ENCODE data around the gene TSFM. TPM values are rescaled to one million over a fixed set of nuclear protein-coding genes. Genes with fewer than 3 reads are reported as not detected.

TSFM gene
- total and polyA plus RNA-seq, 9 of the 15 experiments (the other 6 are each of a cell fraction or from before 2014, with no cell fraction given): 44.6 to 198 (median 60.2) TPM

- TF ChIP-seq ELK1 (CRISPR knock-in tag; IDR thresholded peaks at IDR 0.05): no peak
- TF ChIP-seq STAT5A (IDR thresholded peaks at IDR 0.05; ENCODE audit: borderline replicate concordance, low read length): no peak
- TF ChIP-seq MEF2A (IDR thresholded peaks at IDR 0.05; ENCODE audit: control insufficient read depth, low read depth, low read length): no peak
- 0 out of 4 replicates have a peak, but pooled peaks of 1 of the 2 experiments have one; percentile 24 for TF ChIP-seq ZNF318 (IDR thresholded peaks at IDR 0.05; ENCODE audit: borderline replicate concordance in 1 of 2, low read depth in 1 of 2)
- TF ChIP-seq HEY1 (CRISPR knock-in tag; IDR thresholded peaks at IDR 0.05; ENCODE audit: borderline replicate concordance): no peak
- TF ChIP-seq PCBP1 (IDR thresholded peaks at IDR 0.05; ENCODE audit: low read depth, low read length, poor library complexity, severe bottlenecking): no peak
- peak; percentile 95 for TF ChIP-seq NBN (IDR thresholded peaks at IDR 0.05; ENCODE audit: low read depth)
- TF ChIP-seq RCOR1 (IDR thresholded peaks at IDR 0.05; ENCODE audit: borderline replicate concordance in 1 of 2, low read depth in 2 of 2, low read length in 2 of 2): peak in 1 of 2 experiments; percentile 82; a peak in 2 of 4 replicates
- no peak for TF ChIP-seq ZNF12 (CRISPR knock-in tag; IDR thresholded peaks at IDR 0.05)
- peak; percentile 87 for TF ChIP-seq CEBPG (CRISPR knock-in tag; IDR thresholded peaks at IDR 0.05)
- TF ChIP-seq CEBPG (tag; conservative IDR thresholded peaks at IDR 0.05 in 1 of 2, IDR thresholded peaks at IDR 0.05 in 1 of 2): peak; percentile 98
- TF ChIP-seq ZNF77 (CRISPR knock-in tag; IDR thresholded peaks at IDR 0.05): no peak
- TF ChIP-seq ZFX (CRISPR knock-in tag; IDR thresholded peaks at IDR 0.05): 0 out of 2 replicates have a peak, but pooled peaks have one; percentile 52
- TF ChIP-seq ZNF436 (CRISPR knock-in tag; IDR thresholded peaks at IDR 0.05): 0 out of 2 replicates have a peak, but pooled peaks have one; percentile 8
- TF ChIP-seq ZBTB12 (CRISPR knock-in tag; IDR thresholded peaks at IDR 0.05): peak; percentile 96
- no peak for TF ChIP-seq MCM3 (IDR thresholded peaks at IDR 0.05)
Observed at GRCh38 chr12:57744194-57744776, 38.3 kb upstream of the TSFM start (continued).

Measured in K562 (cell line).